Liver (tissue), 3 donors: ENCODE measurements around the gene WWOX.

Experiments used
- CTCF ChIP-seq: fragments of 150-350 bp; IDR thresholded peaks from 2 replicates; pipeline ENCODE4 v1.5.1; 2017; ENCODE audit warnings: improper control_type of control experiment, low read depth, low read length; ENCODE audit not compliant: missing input control
- GABPA ChIP-seq, 2 donors: IDR thresholded peaks in 1 of 2; conservative IDR thresholded peaks in 1 of 2; 2 replicates each; pipeline ENCODE4 v1.6.1; 2016; ENCODE audit warnings: antibody characterized with exemption in 2 of 2, mild to moderate bottlenecking in 1 of 2, moderate library complexity in 1 of 2
- donor health status: healthy.
- donor health status: healthy.

- TF ChIP-seq GABPA (IDR thresholded peaks at IDR 0.05 in 1 of 2, conservative IDR thresholded peaks at IDR 0.05 in 1 of 2): no peak
- no peak for TF ChIP-seq CTCF
Measured at GRCh38 chr16:79069121-79069520, 969.7 kb downstream of the WWOX start.
